ENCODE measurements around the gene FOXD1.
"Not testable (repeated sequence)": the region's sequence is repeated elsewhere in the genome, so short reads cannot be mapped to it uniquely, and the experiment has no call there.

The FOXD1 gene

GRCh38 chr5:73415171-73415570 is 33.4 kb downstream of the FOXD1 start:
- DNase-seq: no peak

- no peak for DNase-seq
Measured at GRCh38 chr5:73412597-73412988, 36.0 kb downstream of the FOXD1 start.

GRCh38 chr5:73411936-73412596 is 36.5 kb downstream of the FOXD1 start:
- no peak for DNase-seq

- not testable (repeated sequence) for DNase-seq
Measured at GRCh38 chr5:73409927-73410326, 38.6 kb downstream of the FOXD1 start.

- DNase-seq: no peak
Measured at GRCh38 chr5:73405691-73406090, 42.9 kb downstream of the FOXD1 start.

- no peak for DNase-seq
Measured at GRCh38 chr5:73399775-73400174, 48.8 kb downstream of the FOXD1 start.

Measured in NCI-H345 (cell line).